MM.1S (cell line): ENCODE data around the gene ZBTB46.
"Not testable (repeated sequence)": the region's sequence is repeated elsewhere in the genome, so short reads cannot be mapped to it uniquely, and the experiment has no call there.

ENCODE experiments used
- DNase-seq: peaks from one replicate; pipeline ENCODE4 v3.0.0-alpha.2; 2015
- H2AFZ ChIP-seq: fragments of 300-600 bp; sonication (generic); 2 replicates; pipeline ENCODE4 v1.6.0; 2016; ENCODE audit warnings: antibody characterized with exemption, low read length
- H3F3A ChIP-seq: fragments of 300-600 bp; sonication (generic); 2 replicates; pipeline ENCODE4 v1.6.1; 2016; ENCODE audit warnings: mild to moderate bottlenecking, antibody characterized with exemption, low read length, moderate library complexity, mixed read lengths; ENCODE audit not compliant: insufficient read depth
- H3K27ac ChIP-seq: fragments of 300-600 bp; sonication (generic); 2 replicates; pipeline ENCODE4 v1.5.1; 2016; ENCODE audit warnings: mild to moderate bottlenecking, low read length
- H3K27me3 ChIP-seq: fragments of 300-600 bp; sonication (generic); replicated peaks from 2 replicates; pipeline ENCODE4 v1.6.0; 2016; ENCODE audit warnings: low read length; ENCODE audit not compliant: insufficient read depth
- H3K36me3 ChIP-seq: fragments of 300-600 bp; sonication (generic); replicated peaks from 2 replicates; pipeline ENCODE4 v1.6.1; 2016; ENCODE audit warnings: mild to moderate bottlenecking, low read length, mixed read lengths; ENCODE audit not compliant: insufficient read depth
- H3K4me1 ChIP-seq: fragments of 300-600 bp; sonication (generic); 2 replicates; pipeline ENCODE4 v1.6.1; 2016; ENCODE audit warnings: low read length, mixed read lengths
- H3K4me2 ChIP-seq: fragments of 300-600 bp; sonication (generic); 2 replicates; pipeline ENCODE4 v1.6.0; 2016; ENCODE audit warnings: low read depth, low read length
- H3K4me3 ChIP-seq: fragments of 300-600 bp; sonication (generic); 2 replicates; pipeline ENCODE4 v1.5.1; 2016; ENCODE audit warnings: low read length, mixed read lengths
- H3K79me2 ChIP-seq: fragments of 300-600 bp; sonication (generic); 2 replicates; pipeline ENCODE4 v1.6.1; 2016; ENCODE audit warnings: mixed run types, low read length, mixed read lengths
- H3K9ac ChIP-seq: fragments of 300-600 bp; sonication (generic); 2 replicates; pipeline ENCODE4 v1.6.1; 2016; ENCODE audit warnings: low read length, mixed read lengths
- H3K9me2 ChIP-seq: fragments of 300-600 bp; sonication (generic); replicated peaks from 2 replicates; pipeline ENCODE4 v1.6.1; 2016; ENCODE audit warnings: mild to moderate bottlenecking, low read length, mixed read lengths; ENCODE audit not compliant: insufficient read depth
- H3K9me3 ChIP-seq: fragments of 300-600 bp; sonication (generic); replicated peaks from 2 replicates; pipeline ENCODE4 v1.6.1; 2016; ENCODE audit warnings: mild to moderate bottlenecking, low read length, mixed read lengths; ENCODE audit not compliant: insufficient read depth
- H4K20me1 ChIP-seq: fragments of 300-600 bp; sonication (generic); 2 replicates; pipeline ENCODE4 v1.6.1; 2016; ENCODE audit warnings: mild to moderate bottlenecking, low read length, moderate library complexity, mixed read lengths; ENCODE audit not compliant: insufficient read depth
- CTCF ChIP-seq: fragments of 300-600 bp; sonication (generic); IDR thresholded peaks from 2 replicates; pipeline ENCODE4 v1.5.1; 2016; ENCODE audit warnings: antibody characterized with exemption, low read length, mixed read lengths
- EZH2 ChIP-seq: fragments of 300-600 bp; sonication (generic); optimal IDR thresholded peaks from 2 replicates; pipeline ENCODE3; 2017; ENCODE audit warnings: low read depth, mild to moderate bottlenecking, antibody characterized with exemption, low read length, mixed read lengths
- EZH2phosphoT487 ChIP-seq: fragments of 300-600 bp; sonication (generic); IDR thresholded peaks from 2 replicates; pipeline ENCODE4 v1.6.1; 2018; ENCODE audit warnings: antibody characterized with exemption, low read length

Gene ZBTB46

GRCh38 chr20:63802469-63803240, 28.4 kb downstream of the ZBTB46 start:
- Histone ChIP-seq H3K4me2 (no peak overlapping the region), H3K9ac (no peak overlapping the region), H3K36me3 (no peaks in the 10 kb centered on the region), H4K20me1 (no peaks in the 10 kb centered on the region), H3K4me1 (0 out of 2 replicates have a peak, but pooled peaks cover 6% of the 10 kb centered on the region), H3K4me3 (no peak overlapping the region), H2AFZ (no peak overlapping the region), H3F3A (no peaks in the 10 kb centered on the region), H3K79me2 (no peaks in the 10 kb centered on the region), H3K27me3 (peaks cover 60% of the 10 kb centered on the region), H3K9me2 (no peaks in the 10 kb centered on the region), H3K9me3 (no peaks in the 10 kb centered on the region), H3K27ac (no peak overlapping the region)
- DNase-seq: no peak
- TF ChIP-seq EZH2 (no peak), EZH2phosphoT487 (no peak), CTCF (no peak)

- H3K9me2 ChIP-seq, H3K9me3 ChIP-seq, H2AFZ ChIP-seq, H3K27ac ChIP-seq, H3K4me3 ChIP-seq, DNase-seq, H3F3A ChIP-seq, H3K36me3 ChIP-seq, H4K20me1 ChIP-seq, H3K79me2 ChIP-seq, H3K9ac ChIP-seq, H3K4me2 ChIP-seq, H3K4me1 ChIP-seq: not testable (repeated sequence)
- peaks cover 52% of the 10 kb centered on the region for H3K27me3 ChIP-seq
These were observed 29.9 kb downstream of the ZBTB46 start for GRCh38 chr20:63801174-63801573.

- not testable (repeated sequence) for H2AFZ ChIP-seq, H3K9me2 ChIP-seq, DNase-seq, H4K20me1 ChIP-seq, H3K36me3 ChIP-seq, H3K79me2 ChIP-seq, H3K4me2 ChIP-seq, H3K9ac ChIP-seq, H3K4me3 ChIP-seq, H3K9me3 ChIP-seq, H3F3A ChIP-seq, H3K27ac ChIP-seq
- H3K4me1 ChIP-seq: peaks cover 10% of the 10 kb centered on the region
- peaks cover 58% of the 10 kb centered on the region for H3K27me3 ChIP-seq
These were observed 30.7 kb downstream of the ZBTB46 start for GRCh38 chr20:63800411-63800810.

- Histone ChIP-seq H3K27me3 (peaks cover 62% of the 10 kb centered on the region), H3K4me1 (peaks cover 19% of the 10 kb centered on the region)
- H3K4me2 ChIP-seq, H3K9ac ChIP-seq, H3K4me3 ChIP-seq, H3K9me2 ChIP-seq, H3K27ac ChIP-seq, H3K79me2 ChIP-seq, DNase-seq, H4K20me1 ChIP-seq, H3K9me3 ChIP-seq, H2AFZ ChIP-seq, H3F3A ChIP-seq, H3K36me3 ChIP-seq: not testable (repeated sequence)
These were observed 31.9 kb downstream of the ZBTB46 start for GRCh38 chr20:63799127-63799526.

- not testable (repeated sequence) for H2AFZ ChIP-seq, H3K4me3 ChIP-seq, H3K79me2 ChIP-seq, H3K9me3 ChIP-seq, DNase-seq, H3K4me2 ChIP-seq, H3K36me3 ChIP-seq, H3K9ac ChIP-seq, H3K27ac ChIP-seq, H3F3A ChIP-seq, H4K20me1 ChIP-seq, H3K9me2 ChIP-seq
- H3K4me1 ChIP-seq: peaks cover 20% of the 10 kb centered on the region
- H3K27me3 ChIP-seq: peaks cover 59% of the 10 kb centered on the region
These were observed 33.9 kb downstream of the ZBTB46 start for GRCh38 chr20:63797175-63797574.
